AG08396 (cell line): ENCODE results near the gene MDK.
"Not testable (repeated sequence)": the region's sequence is repeated elsewhere in the genome, so short reads cannot be mapped to it uniquely, and the experiment has no call there.

ENCODE experiments used
- DNase-seq: peaks from one replicate; pipeline ENCODE4 v3.0.0; 2012; ENCODE audit warnings: low spot score, mixed read lengths

MDK gene

GRCh38 chr11:46369458-46370152 is 11.9 kb upstream of the MDK start:
- DNase-seq = peak; percentile 89

- no peak for DNase-seq
Observed at GRCh38 chr11:46370253-46370652, 11.2 kb upstream of the MDK start.

GRCh38 chr11:46371262-46371661 is 10.2 kb upstream of the MDK start:
- DNase-seq = not testable (repeated sequence)

- DNase-seq = no peak
Observed at GRCh38 chr11:46372086-46372485, 9.4 kb upstream of the MDK start.

GRCh38 chr11:46372501-46372900 is 9.0 kb upstream of the MDK start:
- not testable (repeated sequence) for DNase-seq

- DNase-seq = no peak
Observed at GRCh38 chr11:46373787-46374740, 7.4 kb upstream of the MDK start.

- DNase-seq = no peak
Observed at GRCh38 chr11:46374815-46375214, 6.7 kb upstream of the MDK start.

GRCh38 chr11:46375392-46376101 is 5.9 kb upstream of the MDK start:
- DNase-seq = no peak

GRCh38 chr11:46376258-46377050 is 5.0 kb upstream of the MDK start:
- no peak for DNase-seq

- no peak for DNase-seq
Observed at GRCh38 chr11:46377290-46377689, 4.2 kb upstream of the MDK start.

GRCh38 chr11:46377831-46378230 is 3.6 kb upstream of the MDK start:
- no peak for DNase-seq

- DNase-seq = no peak
Observed at GRCh38 chr11:46378296-46378695, 3.2 kb upstream of the MDK start.

GRCh38 chr11:46378811-46379481 is 2.5 kb upstream of the MDK start:
- no peak for DNase-seq

- DNase-seq = not testable (repeated sequence)
Observed at GRCh38 chr11:46379482-46380293, 1.8 kb upstream of the MDK start.

- DNase-seq = peak; percentile 82
Observed at GRCh38 chr11:46380340-46381047, 975 bp upstream of the MDK start.

- DNase-seq = peak; percentile 58
Observed at GRCh38 chr11:46381819-46382645, 563 bp downstream of the MDK start.

GRCh38 chr11:46382646-46383403 is 1.4 kb downstream of the MDK start:
- peak; percentile 83 for DNase-seq

- no peak for DNase-seq
Observed at GRCh38 chr11:46383404-46383758, 1.9 kb downstream of the MDK start.
